HG03064 (cell line): ENCODE results near the gene KBTBD13.
"Not testable (repeated sequence)": the region's sequence is repeated elsewhere in the genome, so short reads cannot be mapped to it uniquely, and the experiment has no call there.

Experiments used
- ATAC-seq: cut with Tn5 transposase; IDR thresholded peaks from one replicate; pipeline ENCODE4 v1.9.1; 2021; ENCODE audit warnings: low read depth; ENCODE audit not compliant: unreplicated experiment

Gene KBTBD13

DNA sequence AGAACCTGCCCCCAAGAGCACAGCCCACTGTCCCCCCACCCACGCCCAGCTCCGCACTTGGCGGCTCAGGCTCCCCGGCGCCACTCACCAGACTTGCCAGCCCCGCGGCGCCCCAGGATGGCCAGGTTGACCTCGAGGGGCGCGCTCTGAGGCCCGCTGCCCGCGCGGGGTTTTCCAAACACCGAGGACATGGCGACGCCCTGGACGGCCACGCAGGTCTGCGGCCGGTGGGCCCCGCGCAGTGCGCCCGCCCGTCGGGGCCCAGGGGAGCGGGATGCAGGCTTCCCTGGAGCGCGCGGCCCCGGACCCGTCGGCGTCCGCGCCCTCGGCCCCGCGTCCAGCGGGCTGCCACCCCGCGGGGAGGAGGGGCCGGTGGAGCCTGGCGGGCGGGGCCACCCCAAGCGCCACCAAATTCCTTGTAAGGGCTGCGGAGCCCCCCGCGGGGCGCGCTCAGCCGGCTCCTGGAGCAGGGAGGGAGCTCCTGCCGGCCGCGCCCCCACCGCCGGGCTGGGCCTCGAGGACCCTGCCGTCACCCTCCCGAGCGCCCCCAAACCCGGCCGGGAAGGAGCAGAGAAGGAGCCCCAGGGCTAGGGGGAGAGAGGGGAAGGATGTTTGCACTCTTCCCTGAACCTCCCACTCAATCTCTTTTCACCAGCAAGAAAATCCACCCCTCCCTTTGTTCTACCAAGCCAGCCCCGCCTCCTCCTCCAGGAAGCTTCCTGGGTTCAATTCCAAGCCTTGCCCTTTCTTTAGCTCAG is 8.7 kb upstream of the KBTBD13 start, which contains the start of gene RASL12:
TSS of gene RASL12 (minus strand) at position 347 of the 758 bp plus-strand sequence. CDS start at position 191, 156 bp downstream.
- ATAC-seq: no peak

DNA sequence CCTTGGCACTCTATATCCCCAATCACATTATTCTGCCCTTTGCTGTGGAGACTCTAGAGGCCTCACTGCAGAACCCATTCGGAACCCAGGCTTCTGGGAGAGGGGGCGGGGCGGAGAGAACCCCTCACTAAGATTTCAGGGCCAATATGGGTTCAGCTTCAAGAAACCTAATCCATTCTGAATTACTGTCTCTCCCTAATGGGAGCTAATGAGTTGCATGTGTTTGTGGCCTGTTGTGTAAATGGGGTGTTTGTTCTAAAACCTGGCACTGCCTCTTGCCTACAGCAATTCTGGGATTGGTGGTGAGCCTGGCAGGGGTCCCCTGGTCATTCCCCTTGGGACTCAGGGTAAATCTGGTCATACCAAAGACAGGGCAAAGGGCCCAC is 8.2 kb upstream of the KBTBD13 start:
- no peak for ATAC-seq

DNA sequence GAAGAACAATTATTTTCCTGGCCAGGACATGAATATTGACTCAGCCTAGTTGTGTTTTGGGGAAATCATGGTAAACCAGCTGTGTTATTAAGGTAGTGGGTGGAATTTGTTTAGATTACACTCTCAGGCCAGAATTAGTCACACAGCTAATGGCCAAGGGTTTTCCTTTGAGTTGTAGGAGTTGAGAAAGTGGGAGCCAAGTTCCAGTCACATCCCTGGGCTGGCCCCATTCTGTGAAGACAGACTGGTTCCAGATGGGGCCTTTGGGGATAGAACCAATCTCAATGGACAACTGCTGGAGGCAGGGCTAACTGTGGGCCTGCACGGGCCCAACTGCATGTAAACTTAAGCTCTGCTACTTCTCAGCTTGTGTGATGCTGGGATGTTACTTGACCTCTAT is 7.4 kb upstream of the KBTBD13 start:
- no peak for ATAC-seq

DNA sequence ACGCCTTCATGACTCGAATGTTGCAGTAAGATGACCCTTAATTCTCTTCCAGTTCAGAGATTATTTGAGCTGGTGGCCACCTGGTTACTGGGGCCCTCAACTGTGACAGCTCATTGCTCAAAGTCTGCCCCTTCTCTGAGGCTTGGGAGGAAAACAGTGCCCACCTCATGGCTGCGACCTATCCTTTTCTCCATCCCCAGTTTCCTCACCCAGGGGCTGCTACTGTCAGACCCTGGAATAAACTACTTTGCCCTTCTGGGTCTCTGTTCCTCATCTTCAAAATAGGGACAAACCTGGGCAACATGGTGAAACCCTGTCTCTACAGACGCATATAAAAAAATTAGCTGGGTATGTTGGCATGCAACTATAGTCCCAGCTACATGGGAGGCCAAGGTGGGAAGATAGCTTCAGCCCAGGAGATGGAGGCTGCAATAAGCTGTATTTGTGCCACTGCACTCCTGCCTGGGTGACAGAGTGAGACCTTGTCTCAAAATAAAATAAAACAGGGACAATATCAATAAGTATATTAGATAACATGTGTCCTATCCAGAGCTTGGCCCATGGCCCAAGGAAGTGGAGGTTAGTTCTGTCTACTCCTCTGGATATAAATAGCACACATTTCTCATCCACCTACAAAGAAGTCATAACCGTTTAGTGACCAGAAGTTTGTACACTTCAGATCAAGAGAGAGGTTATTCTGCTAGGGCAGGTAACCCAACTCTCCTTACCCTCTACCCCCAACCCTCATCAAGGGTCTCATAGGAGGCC is 6.6 kb upstream of the KBTBD13 start:
- no peak for ATAC-seq

DNA sequence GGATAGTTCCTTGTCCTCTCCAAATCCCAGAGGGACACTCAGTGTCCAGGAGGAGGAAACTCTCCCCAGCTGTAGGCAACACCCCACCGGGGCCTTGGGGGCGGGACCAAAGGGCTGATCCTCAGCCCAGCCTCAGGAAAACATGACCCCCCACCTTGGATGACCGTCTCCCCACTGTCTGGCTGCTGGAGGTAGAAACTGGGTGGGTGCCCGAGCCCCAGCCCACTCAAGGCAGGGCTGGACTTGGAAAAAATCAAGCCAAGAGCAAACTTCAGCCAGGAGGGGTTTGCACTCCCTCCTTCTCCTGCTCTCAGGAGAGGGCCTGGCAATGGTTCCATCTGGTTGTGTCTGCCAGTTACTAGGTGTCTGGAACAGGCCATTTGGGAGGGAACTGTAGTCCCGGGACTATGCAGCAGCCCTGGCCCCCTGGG is 5.2 kb upstream of the KBTBD13 start:
- ATAC-seq: no peak

DNA sequence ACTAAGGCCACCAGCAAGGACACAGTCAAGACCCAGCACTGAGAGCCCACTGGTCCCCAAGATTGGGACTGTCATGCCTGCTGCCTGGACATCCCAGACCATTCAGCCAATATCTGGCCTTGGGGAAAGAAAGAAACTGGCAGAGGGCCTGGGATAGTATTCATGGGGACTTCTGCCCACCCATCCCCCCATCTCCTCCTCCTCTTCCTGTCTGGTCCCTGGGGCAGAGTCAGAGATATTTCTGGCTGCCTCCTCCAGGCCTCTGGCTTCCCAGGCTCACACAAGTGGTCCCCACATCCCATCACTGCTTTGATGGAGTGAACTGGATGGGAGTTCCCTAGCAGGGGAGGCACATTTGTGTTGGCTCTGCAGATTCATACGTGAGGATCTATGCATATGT is 4.5 kb upstream of the KBTBD13 start:
- ATAC-seq: no peak

DNA sequence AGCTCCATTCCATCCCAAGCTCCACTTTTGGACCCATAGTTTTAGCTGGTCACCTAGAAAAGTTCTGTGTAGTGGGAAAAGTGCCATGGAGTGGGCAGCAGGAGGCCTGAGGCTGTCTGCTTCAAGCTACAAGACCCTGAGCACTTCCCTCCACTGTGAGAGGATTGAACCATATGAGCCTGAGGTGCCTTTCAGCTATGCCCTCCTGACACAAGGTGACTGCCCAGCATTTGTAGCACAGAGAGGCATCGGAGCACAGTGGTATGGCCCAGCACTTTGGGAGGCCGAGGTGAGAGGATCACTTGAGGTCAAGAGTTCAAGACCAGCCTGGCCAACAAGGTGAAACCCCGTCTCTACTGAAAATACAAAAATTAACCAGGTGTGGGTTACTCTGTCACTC is 3.9 kb upstream of the KBTBD13 start:
- no peak for ATAC-seq

DNA sequence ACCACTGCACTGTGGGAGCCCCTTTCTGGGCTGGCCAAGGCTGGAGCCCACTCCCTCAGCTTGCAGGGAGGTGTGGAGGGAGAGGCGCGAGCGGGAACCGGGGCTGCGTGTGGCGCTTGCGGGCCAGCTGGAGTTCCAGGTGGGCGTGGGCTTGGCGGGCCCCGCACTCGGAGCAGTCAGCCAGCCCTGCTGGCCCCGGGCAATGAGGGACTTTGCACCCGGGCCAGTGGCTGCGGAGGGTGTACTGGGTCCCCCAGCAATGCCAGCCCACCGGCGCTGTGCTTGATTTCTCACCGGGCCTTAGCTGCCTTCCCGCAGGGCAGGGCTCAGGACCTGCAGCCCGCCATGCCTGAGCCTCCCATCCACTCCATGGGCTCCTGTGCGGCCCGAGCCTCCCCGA is 1.6 kb upstream of the KBTBD13 start:
- not testable (repeated sequence) for ATAC-seq

DNA sequence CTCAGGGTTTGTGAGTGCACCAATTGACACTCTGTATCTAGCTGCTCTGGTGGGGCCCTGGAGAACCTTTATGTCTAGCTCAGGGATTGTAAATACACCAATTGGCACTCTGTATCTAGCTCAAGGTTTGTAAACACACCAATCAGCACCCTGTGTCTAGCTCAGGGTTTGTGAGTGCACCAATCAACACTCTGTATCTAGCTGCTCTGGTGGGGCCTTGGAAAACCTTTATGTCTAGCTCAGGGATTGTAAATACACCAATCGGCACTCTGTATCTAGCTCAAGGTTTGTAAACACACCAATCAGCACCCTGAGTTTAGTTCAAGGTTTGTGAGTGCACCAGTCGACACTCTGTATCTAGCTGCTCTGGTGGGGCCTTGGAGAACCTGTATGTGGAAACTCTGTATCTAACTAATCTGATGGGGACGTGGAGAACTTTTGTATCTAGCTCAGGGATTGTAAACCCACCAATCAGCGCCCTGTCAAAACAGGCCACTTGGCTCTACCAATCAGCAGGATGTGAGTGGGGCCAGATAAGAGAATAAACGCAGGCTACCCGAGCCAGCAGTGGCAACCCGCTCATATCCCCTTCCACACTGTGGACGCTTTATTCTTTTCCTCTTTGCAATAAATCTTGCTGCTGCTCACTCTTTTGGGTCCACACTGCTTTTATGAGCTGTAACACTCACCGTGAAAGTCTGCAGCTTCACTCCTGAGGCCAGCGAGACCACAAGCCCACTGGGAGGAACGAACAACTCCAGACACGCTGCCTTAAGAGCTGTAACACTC is 745 bp upstream of the KBTBD13 start:
- not testable (repeated sequence) for ATAC-seq

DNA sequence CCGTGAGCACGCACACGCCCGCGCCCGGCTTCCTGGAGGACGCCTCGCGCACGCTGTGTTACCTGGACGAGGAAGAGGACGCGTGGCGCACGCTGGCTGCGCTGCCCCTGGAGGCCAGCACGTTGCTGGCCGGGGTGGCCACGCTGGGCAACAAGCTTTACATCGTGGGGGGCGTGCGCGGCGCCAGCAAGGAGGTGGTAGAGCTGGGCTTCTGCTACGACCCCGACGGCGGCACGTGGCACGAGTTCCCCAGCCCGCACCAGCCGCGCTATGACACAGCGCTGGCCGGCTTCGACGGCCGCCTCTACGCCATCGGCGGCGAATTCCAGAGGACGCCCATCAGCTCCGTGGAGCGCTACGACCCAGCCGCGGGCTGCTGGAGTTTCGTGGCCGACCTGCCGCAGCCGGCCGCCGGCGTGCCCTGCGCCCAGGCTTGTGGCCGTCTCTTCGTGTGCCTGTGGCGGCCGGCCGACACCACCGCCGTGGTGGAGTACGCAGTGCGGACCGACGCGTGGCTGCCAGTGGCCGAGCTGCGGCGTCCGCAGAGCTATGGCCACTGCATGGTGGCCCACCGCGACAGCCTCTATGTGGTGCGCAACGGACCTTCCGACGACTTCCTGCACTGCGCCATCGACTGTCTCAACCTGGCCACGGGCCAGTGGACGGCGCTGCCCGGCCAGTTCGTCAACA is 890 bp downstream of the KBTBD13 start:
- ATAC-seq: no peak

DNA sequence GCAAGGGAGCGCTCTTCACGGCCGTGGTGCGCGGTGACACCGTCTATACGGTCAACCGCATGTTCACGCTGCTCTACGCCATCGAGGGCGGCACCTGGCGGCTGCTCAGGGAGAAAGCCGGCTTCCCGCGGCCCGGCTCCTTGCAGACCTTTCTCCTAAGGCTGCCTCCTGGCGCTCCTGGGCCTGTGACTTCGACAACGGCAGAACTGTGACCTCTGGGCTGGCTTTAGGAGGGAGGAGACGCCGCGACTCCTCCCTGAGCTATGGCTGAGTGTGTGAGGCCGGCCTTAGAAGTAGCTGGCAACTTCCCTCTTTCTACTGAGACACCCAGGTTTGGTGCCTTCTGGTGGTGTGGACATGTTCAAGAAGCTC is 1.4 kb downstream of the KBTBD13 start:
- ATAC-seq: no peak

DNA sequence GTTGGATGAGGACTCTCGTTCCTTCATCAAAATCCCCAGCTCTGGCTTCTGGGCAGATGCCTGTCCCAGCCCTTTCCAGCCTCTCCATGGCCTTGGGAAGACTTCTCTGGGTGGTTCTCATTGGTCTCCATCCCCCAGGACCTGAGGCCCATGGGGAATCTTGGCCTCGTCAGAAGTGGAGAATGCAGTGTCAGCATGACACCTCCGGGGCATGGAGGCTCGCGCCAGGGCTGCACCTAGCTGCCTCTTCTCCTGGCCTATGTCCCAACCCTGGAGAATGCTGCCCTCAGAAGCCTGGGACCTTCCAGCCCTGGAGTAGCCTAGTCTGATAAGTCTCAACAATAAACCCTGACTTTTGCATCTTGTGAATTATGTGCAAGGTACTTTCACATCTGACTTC is 3.0 kb downstream of the KBTBD13 start:
- no peak for ATAC-seq

DNA sequence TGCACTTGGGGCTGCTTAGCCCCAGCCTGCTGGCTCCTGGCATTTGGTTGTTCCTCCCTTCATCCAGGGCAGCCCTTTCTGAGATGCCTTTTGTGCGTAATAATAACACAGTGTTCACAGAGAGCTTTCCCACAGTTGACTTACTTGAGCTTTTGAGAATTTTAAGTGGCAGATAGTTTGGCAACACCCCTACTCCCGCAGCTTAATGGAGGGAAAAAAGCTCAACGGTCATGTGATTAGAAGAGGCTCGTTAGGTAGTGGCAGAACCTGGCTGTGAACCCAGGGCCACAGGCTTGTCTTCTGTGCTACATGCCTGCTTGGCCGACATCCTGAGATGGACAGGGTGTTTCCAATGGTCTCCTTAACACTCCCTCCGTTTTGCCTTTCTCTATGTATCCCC is 4.7 kb downstream of the KBTBD13 start:
- ATAC-seq: no peak

DNA sequence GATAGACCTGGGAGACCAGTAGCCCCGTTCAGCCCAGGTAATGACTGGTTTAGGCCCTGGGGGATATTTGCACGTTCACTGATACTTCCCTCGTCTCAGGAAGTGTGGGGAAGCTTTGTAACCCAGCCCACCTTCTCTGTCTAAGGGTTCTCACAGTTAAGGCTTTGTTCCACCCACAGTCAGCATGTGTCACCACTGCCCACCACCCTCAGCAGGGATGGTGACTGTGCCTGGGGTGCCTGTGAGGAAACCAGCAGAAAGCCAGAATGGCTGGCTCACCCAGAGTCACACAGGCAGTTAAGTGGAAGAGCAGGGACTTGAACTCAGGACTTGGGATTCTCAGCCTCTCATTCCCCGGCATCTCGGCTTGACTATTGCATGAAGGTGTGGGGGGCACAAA is 5.2 kb downstream of the KBTBD13 start:
- no peak for ATAC-seq

DNA sequence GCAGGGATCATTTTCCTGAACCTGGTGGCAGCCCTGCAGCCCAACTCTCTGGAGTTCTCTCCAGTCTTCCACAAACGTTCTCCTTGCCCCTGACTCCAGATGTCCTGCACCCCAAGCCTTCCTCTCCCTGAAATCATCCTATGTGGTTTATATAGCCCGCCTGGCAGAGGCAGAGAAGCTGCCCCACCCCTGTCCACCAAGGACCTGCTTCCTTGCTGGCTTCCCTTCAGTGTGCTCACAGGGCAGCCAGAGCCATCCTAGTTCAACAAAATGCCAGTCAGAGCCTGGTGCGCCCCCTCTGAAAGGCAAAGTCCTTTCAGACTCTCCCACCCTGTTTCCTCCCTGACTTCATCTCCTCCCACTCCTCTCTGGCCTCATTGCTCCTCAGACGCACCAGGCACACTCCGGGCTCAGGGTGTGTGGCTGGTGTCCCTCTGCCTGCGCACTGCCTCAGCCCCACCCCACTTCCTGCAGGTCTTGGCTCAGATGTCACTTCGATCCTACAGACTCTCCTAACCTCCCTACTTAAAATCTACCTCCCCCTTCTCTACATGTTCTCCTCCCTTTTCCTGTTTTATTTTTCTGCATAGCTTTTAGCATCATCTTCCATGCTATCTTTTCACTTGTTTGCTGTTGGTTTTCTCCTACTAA is 5.9 kb downstream of the KBTBD13 start:
- no peak for ATAC-seq

DNA sequence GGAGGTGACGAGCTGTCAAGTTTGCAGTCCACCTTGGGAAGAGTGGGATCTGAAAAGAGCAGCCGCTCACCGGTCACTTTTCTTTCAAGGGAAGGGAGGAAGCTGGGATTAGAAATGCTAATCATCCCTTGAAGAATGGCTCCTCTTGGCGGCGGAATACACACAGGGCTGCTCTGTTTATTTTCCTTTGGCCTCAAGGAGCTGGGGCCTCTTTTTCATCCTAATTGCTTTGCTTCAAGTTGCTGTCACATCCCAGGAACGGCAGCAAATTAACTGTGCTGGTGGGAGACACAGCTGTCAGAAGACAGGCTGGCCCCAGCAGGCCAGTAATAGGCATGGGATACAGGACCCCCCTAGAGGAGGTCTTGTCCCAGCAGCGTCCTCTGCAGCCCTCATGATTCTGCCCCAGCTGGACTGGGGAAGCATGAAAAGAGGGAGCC is 6.7 kb downstream of the KBTBD13 start:
- ATAC-seq: no peak

DNA sequence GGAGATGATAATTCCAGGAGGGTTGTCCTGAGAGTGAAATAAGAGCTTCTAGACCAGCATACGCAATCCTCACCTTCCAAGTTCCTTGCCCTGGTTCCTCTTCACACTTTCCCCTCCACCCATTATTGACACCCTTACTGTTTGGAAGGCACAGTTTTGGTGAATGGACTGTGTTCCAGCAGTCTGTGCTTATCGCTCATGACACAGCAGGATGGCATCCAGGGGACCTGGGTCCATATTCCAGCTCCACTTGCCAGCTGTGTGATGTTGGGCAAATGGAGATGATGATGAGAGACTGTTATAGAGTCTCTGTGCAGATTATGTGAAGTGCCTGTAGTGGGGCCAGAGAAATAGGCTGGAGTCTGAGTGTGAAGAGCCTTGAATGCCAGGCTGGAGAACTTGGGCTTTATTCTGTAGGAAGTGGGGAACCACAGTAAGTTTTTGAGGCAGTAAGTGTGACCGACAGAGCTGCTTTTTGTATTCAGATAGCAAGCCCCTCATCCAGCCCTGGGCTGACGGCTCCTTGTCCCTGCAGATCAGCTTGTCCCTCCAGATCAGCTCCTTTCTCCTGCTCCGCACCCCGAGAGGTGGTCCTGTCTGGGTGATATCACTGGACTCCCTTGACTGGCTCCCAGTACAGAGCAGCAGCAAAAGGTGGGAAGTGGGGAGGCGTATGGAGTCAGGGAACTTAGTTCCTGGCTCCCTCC is 8.1 kb downstream of the KBTBD13 start:
- no peak for ATAC-seq

DNA sequence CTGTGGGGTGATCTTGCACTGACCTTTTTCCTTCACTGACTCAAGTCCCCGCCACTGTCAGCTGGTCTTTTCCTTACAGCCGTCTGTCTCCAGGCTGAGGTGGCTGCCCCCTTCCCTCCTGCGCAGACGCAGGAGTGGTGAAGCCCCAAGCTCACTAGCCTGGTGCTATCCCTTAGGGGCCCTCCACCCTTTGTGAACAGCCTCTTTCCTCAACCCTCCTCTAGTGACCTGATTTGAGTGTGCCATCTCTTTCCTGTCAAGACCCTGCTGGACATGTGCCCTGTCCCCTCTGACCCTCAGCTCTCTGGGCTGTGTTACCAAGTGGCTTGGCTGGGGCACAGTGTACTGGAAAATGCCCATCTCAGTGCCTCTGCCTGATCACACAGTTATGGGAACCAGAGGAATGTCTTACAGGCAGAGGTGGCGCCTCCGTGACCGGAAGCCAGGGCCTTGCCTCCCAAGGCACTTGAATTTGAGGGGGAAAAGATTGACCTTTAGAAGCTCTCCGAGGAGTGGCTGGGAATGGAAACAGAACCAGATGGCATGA is 8.7 kb downstream of the KBTBD13 start:
- no peak for ATAC-seq

DNA sequence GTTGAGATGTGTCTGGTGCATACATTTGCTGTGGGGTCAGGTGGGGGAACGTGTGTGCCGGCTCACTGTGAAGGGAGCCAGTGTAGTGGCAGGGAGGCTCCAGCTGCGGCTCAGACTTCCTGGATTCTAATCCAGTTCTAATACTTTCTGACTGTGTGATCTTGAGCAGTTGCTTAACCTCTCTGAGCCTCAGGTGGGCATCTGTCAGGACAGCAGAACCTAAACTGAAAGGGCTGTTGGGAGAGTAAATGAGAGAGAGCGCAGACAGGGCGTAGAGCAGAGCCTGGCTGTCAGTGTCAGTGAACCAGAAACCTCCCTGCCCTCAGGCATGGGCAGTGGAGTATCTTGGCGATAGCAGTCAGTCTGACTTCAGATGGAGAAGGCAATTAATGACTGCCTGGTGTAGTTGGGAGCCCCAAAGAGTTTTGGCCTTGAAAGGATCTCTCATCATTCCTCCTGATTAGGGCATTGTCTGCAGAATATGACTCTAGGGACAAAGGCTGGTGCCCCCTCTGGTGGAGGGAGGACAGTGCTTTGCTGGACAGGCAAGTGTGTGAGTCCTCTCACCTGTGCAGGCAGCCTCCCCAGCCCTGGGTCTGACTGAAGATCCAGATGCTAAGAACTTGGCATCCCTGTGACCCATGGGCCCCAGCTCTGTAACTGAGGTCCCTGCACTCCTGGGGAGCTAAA is 9.6 kb downstream of the KBTBD13 start:
- no peak for ATAC-seq
